GM19395 (cell line): Measurements from ENCODE around the gene MRPL50.

Source experiments
- ATAC-seq: cut with Tn5 transposase; IDR thresholded peaks from one replicate; pipeline ENCODE4 v1.9.1; 2021; ENCODE audit warnings: mild to moderate bottlenecking, moderate library complexity; ENCODE audit not compliant: unreplicated experiment

The MRPL50 gene

GRCh38 chr9:101380295-101380694, 18.1 kb downstream of the MRPL50 start:
- ATAC-seq, result no peak

- no peak for ATAC-seq
Observed at GRCh38 chr9:101376111-101376848, 22.1 kb downstream of the MRPL50 start.

GRCh38 chr9:101375546-101375945, 22.9 kb downstream of the MRPL50 start:
- no peak for ATAC-seq

GRCh38 chr9:101372327-101373118, 25.9 kb downstream of the MRPL50 start:
- ATAC-seq, result no peak

DNA sequence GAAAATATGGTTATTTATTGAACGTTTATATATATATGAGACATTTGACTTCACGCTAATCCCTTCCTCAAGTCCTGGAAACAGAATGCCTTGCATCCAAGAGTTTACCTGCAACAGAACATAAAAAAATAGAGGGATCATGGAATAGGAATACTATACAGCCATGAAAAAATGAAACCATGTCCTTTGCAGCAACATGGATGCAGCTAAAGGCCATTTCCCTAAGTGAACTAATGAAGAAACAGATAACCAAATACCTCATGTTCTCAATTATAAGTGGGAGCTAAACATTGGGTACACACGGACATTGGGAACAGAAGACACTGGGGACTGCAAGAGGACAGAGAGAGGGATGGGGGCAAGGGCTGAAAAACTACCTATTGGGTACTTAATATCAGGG, 26.6 kb downstream of the MRPL50 start:
- ATAC-seq, result no peak

- no peak for ATAC-seq
Observed at GRCh38 chr9:101369884-101370531, 28.4 kb downstream of the MRPL50 start.

- no peak for ATAC-seq
Observed at GRCh38 chr9:101369286-101369685, 29.1 kb downstream of the MRPL50 start.

DNA sequence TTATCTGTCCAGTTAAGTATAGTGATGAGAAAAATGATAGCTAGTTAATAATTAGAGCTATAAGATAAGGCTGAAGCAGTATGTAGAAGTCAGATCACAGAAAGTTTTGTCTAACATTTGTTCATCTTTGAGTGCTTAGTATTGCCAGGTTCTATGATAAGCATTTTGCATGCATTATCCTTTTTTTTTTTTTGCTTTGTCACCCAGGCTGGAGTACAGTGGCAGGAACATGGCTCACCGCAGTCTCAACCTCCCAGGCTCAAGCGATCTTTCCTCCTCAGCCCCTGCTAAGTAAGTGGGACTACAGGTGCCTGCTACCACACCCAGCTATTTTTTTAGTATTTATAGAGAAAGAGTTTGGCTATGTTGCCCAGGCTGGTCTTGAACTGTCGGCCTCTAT, 31.1 kb downstream of the MRPL50 start:
- no peak for ATAC-seq

DNA sequence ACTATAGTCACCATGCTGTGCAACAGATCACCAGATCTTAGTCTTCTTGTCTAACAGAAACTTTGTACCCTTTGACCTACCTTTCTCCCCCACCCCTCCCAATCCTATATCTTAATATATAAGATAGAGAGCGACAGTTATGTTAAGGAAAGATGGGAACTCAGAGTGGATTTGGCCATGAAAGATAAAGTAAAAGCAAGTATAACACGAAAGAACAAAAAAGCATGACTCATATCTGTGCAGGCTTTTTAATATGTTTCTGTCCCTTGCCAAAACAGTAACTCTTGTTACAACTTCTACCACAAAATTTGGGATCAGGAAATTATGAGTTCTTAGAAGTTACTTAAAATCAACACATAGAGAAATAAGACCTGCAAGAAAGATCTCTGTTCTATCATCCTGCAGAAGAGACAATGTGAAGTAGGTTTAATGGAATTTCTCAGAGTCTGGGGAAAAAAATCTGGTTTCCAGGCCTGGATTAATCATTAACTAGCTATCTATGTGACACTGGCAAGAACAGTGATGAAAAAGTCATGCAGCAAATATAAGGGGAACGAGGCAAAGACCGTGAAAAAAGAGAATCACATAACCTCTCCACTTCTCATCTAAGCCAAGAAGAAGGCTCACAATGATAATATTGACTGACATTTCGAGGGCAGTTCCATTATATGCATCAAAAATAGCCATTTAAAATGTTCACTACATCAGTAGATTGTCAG, 32.2 kb downstream of the MRPL50 start:
- ATAC-seq, result no peak

- ATAC-seq, result no peak
Observed at GRCh38 chr9:101365181-101365580, 33.2 kb downstream of the MRPL50 start.

GRCh38 chr9:101362450-101362849, 36.0 kb downstream of the MRPL50 start:
- ATAC-seq, result no peak

- no peak for ATAC-seq
Observed at GRCh38 chr9:101360647-101361046, 37.8 kb downstream of the MRPL50 start.

- no peak for ATAC-seq
Observed at GRCh38 chr9:101359679-101360078, 38.7 kb downstream of the MRPL50 start.

DNA sequence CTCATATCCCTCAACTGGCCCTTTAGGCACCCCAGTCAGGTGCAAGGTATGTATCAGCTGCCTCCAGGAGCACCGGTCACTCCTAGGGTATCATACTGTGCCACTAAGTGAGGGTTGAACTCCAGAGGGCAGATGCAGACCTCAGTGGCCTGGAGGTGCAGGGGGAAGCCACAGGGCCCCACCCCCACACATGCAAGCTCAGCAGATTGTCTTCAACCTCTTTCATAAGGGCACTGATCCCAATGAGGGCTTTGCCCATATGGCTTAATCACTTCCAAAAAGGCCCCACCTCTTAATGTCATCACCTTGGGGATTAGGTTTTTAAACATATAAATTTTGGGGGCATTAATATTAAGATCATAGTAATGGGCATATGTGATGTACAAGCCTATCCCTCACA, 41.8 kb downstream of the MRPL50 start:
- no peak for ATAC-seq

- ATAC-seq, result no peak
Observed at GRCh38 chr9:101354765-101355708, 43.4 kb downstream of the MRPL50 start.

GRCh38 chr9:101354143-101354764, 44.2 kb downstream of the MRPL50 start:
- no peak for ATAC-seq

GRCh38 chr9:101353683-101354082, 44.7 kb downstream of the MRPL50 start:
- ATAC-seq, result no peak

DNA sequence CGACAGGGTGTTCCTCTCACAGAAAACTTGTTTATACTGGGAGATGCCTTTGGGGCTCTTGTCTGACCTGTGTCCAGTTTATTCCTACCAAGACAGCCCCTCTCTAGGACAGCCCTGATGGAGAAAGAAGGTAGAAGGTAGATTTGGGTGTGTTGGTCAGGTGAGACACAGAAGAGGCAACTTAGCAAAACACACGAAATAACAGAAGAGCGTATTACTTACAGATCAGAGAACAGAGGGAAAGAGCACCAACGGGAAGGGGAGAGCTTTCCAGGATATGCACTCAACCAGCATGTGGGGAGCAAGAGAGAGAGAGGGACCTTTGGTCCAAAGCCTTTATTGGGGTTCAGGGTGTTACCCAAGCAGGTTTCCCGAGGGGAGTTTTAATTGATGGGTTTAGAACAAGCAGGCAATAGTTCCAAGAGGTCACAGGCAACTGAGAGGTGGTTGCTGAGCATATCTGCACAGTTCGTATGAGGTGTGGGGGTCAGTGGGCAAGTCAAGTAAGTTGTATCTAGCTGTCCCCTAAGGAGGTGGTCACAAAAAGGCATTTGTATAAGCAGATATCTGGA, 45.4 kb downstream of the MRPL50 start:
- ATAC-seq, result no peak

GRCh38 chr9:101350285-101350684, 48.1 kb downstream of the MRPL50 start:
- no peak for ATAC-seq
